Activated T-cell treated with anti-CD3 and anti-CD28 coated beads for 48 hours (primary cell): ENCODE measurements around the gene ST8SIA4.
"Not testable (repeated sequence)": the region's sequence is repeated elsewhere in the genome, so short reads cannot be mapped to it uniquely, and the experiment has no call there.

Source experiments
- DNase-seq: peaks from one replicate; pipeline ENCODE4 v3.0.0-alpha.2; 2020; ENCODE audit warnings: low read depth

The ST8SIA4 gene

GRCh38 chr5:100787648-100788047 lies 115.4 kb downstream of the ST8SIA4 start:
- no peak for DNase-seq

- DNase-seq = not testable (repeated sequence)
These were observed 117.5 kb downstream of the ST8SIA4 start for GRCh38 chr5:100785536-100785935.

GRCh38 chr5:100780376-100780870 lies 122.7 kb downstream of the ST8SIA4 start:
- no peak for DNase-seq

- DNase-seq = no peak
These were observed 123.3 kb downstream of the ST8SIA4 start for GRCh38 chr5:100779669-100780375.

GRCh38 chr5:100777680-100778300 lies 125.3 kb downstream of the ST8SIA4 start:
- DNase-seq = no peak

GRCh38 chr5:100775533-100775855 lies 127.6 kb downstream of the ST8SIA4 start:
- no peak for DNase-seq

- DNase-seq = no peak
These were observed 130.5 kb downstream of the ST8SIA4 start for GRCh38 chr5:100772548-100772947.

GRCh38 chr5:100772006-100772405 lies 131.1 kb downstream of the ST8SIA4 start:
- DNase-seq = no peak

- DNase-seq = no peak
These were observed 131.9 kb downstream of the ST8SIA4 start for GRCh38 chr5:100771181-100771580.

- no peak for DNase-seq
These were observed 134.9 kb downstream of the ST8SIA4 start for GRCh38 chr5:100768221-100768620.

GRCh38 chr5:100762995-100763394 lies 140.1 kb downstream of the ST8SIA4 start:
- DNase-seq = no peak

GRCh38 chr5:100762108-100762507 lies 141.0 kb downstream of the ST8SIA4 start:
- DNase-seq = no peak

GRCh38 chr5:100761192-100761591 lies 141.9 kb downstream of the ST8SIA4 start:
- DNase-seq = no peak

- DNase-seq = no peak
These were observed 142.4 kb downstream of the ST8SIA4 start for GRCh38 chr5:100760688-100761087.

- no peak for DNase-seq
These were observed 144.3 kb downstream of the ST8SIA4 start for GRCh38 chr5:100758780-100759179.

GRCh38 chr5:100758306-100758705 lies 144.8 kb downstream of the ST8SIA4 start:
- DNase-seq = no peak

GRCh38 chr5:100757618-100758017 lies 145.5 kb downstream of the ST8SIA4 start:
- DNase-seq = no peak
